H1 (cell line): Measurements from ENCODE around the gene F3. TPM values are rescaled to one million over a fixed set of nuclear protein-coding genes. Genes with fewer than 3 reads are reported as not detected.

Experiments used
- CTBP2 ChIP-seq: IDR thresholded peaks from 2 replicates; pipeline ENCODE4 v1.7.0; 2011; ENCODE audit warnings: borderline replicate concordance, mild to moderate bottlenecking, moderate library complexity, mixed read lengths, low read length; ENCODE audit not compliant: insufficient read depth, insufficient read length
- NANOG ChIP-seq: IDR thresholded peaks from 2 replicates; pipeline ENCODE4 v1.6.1; 2011; ENCODE audit warnings: low read length, low read depth, mild to moderate bottlenecking, inconsistent platforms; ENCODE audit not compliant: insufficient read depth, poor library complexity, severe bottlenecking
- RXRA ChIP-seq: IDR thresholded peaks from 2 replicates; pipeline ENCODE4 v1.6.1; 2011; ENCODE audit warnings: low read depth, mild to moderate bottlenecking, low read length, moderate library complexity; ENCODE audit not compliant: insufficient read depth
- TBP ChIP-seq: IDR thresholded peaks from 2 replicates; pipeline ENCODE4 v1.6.1; 2011; ENCODE audit warnings: low read depth, low read length, improper control_type of control experiment
- polyA plus RNA-seq, 7 experiments: library from polyadenylated mRNA; depleted of rRNA in 3 of 7; stranded (reverse) in 5 of 7; unstranded in 2 of 7; fragments of >200 nt in 5 of 7; fragments of 200-250 nt in 2 of 7; gene quantifications; 1 replicate in 5 of 7; 2 replicates in 1 of 7; 4 replicates in 1 of 7; pipeline versions ENCODE4 v1.2.1 to v1.2.3, GENCODE V29; 2011 to 2013; ENCODE audit warnings: missing spikeins in 2 of 7, mixed read lengths in 2 of 7
- total RNA-seq: library from RNA; stranded (reverse); fragmentation: NEBNext Ultra II Directional; extraction: Animal tissue kit (Norgen Biotek cat#: 25700); gene quantifications from 2 replicates; pipeline ENCODE4 v1.2.1, GENCODE V29; 2021
- TF ChIP-seq, protein P1 (sequence below): IDR thresholded peaks from 2 replicates; pipeline ENCODE4 v1.6.1; 2012; ENCODE audit warnings: inconsistent platforms

Gene F3
- total and polyA plus RNA-seq, 2 of the 8 experiments (the other 6 are each of a cell fraction or from before 2014, with no cell fraction given), result 2.6 to 8.6 TPM

DNA sequence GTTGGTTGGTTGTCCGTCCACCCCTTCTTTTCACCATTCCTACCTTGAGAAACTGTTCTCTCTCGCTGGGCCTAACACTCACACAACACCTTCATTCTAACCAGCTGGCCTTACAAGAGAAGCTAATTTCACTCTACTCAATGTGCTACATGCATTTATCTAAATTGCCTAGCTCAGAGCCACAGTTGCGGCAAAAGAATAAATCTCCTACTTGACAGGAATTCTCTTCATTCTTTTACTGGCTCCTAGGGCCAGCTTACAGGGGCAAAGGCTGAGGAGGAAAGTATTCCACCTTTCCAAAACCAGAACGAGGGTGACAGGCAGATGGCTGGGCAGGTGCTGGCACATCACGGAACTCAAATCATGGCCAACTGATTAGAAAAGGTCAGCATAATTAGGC is 6.5 kb downstream of the F3 start (continued):
- TF ChIP-seq CTBP2 (no peak), RXRA (no peak), NANOG (no peak), TBP (no peak)
- TF ChIP-seq, protein P1, sequence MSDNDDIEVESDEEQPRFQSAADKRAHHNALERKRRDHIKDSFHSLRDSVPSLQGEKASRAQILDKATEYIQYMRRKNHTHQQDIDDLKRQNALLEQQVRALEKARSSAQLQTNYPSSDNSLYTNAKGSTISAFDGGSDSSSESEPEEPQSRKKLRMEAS, result no peak
